GM18507 (cell line): Measurements from ENCODE around the gene CFAP74.

Experiments
- DNase-seq: peaks from one replicate; pipeline ENCODE4 v3.0.0; 2011; ENCODE audit warnings: low read depth; ENCODE audit not compliant: insufficient read length; ENCODE audit errors: extremely low spot score
- FAIRE-seq: peaks from 2 replicates; lab custom pipeline; 2011; peaks lifted over from hg19 to GRCh38; lab: Jason Lieb, UNC

Gene CFAP74

DNA sequence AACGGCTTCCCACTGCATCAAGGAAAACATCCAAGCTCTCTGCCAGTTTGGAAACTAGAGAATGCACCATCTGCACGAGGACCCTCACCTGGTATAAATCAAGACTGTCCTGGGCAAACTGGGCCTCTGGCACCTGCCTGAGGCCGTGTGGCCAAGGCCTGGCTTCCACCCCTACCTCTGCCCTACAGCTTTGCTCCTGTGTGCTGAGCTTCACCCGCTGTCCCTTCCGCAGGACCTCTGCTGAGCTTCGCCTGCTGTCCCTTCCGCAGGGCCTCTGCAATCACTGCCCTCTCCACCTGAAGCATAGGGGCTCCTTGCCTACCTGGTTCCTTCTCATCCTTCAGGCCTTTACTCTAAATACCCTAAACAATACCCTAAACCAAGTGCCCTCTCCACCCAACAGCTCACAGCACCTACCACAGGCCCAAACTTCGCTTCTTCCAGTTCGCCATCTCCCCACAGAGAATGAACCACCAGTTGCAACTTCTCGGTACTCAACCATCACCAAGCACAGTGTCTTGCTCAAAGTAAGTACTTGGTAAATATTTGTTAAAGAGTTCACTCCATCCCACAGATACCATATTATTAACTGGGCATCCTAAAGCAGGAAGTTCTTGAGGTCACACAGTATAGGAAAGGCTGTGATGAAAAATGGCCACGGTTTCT lies 131.1 kb downstream of the CFAP74 start:
- no peak for FAIRE-seq
- no peak for DNase-seq
